Inflammatory macrophage (primary cell): Measurements from ENCODE around the gene TPSAB1.
"Not testable (repeated sequence)": the region's sequence is repeated elsewhere in the genome, so short reads cannot be mapped to it uniquely, and the experiment has no call there.

Source experiments
- DNase-seq, 2 donors: peaks; one replicate each; pipeline ENCODE4 v3.0.0-alpha.2; 2020 to 2022

TPSAB1 gene

DNA sequence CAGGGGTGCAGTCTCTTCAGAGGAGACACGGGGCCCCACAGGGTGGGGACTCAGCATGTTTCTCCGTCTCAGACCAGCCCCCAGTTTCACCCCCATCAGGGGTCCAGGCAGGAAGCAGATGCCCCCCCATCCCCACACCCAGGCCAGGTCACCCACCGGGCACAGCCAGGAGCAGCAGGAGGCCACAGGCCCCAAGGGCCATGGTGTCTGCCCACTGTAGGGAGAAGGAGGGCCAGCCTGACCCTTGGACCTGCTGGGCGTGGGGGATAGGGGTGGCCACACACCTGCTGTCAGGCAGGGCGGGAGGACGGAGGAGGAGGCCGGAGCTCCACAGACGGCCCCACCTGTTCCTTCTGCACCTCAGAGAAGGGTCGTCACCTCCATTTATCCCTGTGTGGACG is 15.5 kb upstream of the TPSAB1 start, which contains the start of gene TPSG1:
TPSG1 (minus strand) TSS at position 218 of the 401 bp plus-strand sequence; CDS start at position 202, 16 bp downstream.
- no peak for DNase-seq

DNA sequence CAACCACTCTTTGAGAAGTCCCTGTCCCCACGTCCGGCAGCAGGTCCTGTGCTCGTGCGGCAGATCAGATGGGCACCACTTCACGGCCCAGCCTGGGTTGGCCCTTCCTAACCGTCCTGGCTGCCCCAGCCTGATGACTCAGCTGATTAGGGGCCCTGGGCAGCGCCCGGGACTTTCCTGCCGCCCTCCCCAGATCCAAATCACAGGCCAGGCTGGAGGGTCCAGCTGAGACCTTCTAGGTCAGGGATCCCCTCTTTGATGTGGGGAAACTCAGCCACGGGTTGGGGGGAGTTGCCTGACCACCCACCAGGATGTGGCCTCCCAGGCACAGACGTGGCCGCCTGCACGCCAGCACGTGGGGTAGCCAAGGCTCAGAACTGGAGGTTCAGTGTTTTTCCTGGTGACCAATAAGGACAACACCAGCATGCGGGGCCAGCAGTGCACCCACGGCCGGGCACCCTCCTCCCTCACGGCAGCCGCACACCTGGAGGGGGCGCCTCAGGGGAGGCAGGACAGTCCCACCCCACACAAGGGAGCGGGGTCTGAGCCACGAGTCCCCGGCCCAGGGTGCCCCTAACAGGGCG is 14.7 kb upstream of the TPSAB1 start:
- not testable (repeated sequence) for DNase-seq

DNA sequence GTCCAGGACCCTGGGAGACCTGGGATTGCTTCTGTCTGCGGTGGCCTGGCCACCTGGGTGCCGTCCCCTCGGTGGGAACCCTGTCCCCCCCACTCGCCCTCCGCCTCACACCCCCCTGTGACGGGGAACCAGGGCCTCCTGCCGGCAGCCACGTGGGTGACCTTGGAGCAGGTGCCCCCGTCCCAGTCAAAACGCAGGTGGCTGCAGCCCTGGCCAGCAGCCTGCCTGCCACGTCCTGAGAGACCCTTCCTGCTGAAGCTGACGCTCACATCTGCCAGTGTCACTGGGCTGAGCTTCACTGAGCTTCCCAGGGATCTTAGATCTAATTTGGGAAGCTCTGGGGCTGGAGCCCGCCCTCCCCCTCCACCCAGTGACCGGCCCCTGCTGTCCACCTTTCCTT is 13.8 kb upstream of the TPSAB1 start:
- not testable (repeated sequence) for DNase-seq

DNA sequence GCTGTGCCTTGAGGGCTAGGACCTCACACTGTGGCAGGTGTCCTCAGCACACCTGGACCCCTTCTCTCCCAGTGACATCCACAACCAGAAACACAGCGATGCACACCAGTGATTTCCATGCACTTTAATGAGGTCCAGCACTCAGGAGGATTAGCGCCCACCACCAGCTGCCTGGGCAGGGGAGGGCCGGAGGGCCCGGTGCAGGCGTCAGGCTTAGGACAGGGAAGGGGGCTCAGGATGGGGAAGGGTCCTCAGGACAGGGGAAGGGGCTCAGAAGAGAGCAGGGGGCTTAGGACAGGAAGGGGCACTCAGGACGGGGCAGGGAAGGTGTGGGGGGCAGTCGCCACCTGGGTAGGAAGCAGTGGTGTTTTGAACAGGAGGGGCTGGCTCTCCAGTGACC is 12.3 kb upstream of the TPSAB1 start:
- not testable (repeated sequence) for DNase-seq

DNA sequence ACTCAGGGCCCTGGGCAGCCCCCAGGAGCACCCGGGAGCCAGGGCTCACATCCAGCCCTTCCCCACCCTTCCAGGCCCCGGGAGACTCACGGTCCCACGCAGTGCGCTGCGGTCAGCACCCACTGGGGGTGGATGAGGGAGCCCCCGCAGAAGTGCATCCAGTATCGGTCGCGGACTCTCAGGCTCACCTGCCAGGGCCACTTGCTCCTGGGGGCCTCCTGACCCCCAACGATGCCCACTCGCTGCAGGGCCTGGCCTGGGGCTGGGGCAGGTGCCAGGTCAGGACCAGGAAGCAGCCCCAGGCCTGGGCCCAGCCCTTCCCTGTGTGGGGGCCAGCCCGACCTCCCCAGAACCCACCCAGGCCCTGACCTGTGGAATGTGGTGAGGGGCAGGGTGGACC is 11.0 kb upstream of the TPSAB1 start:
- DNase-seq, result not testable (repeated sequence)

DNA sequence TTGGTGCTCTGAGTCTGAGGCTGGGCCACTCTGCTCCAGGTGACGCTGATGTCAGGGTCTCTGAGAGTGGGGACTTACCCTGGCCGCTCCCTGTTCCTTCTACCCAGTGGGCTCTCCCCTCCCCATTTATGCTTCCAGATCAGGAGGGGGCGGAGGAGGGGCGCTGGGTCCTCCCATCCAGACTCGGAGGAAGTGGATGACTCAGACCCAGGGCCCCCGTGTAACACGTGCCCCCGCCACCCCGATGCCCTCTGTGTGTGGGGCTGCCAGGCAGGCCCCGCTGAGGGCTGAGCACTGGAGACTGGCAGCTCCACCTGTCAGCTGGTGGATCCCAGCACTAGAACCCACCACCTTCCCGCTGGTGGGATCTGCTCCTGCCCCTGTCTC is 10.4 kb upstream of the TPSAB1 start, which contains the start of gene TPSB2:
TPSB2 (minus strand) TSS at position 101 of the 387 bp plus-strand sequence. CDS start 233 bp downstream, outside the sequence.
- not testable (repeated sequence) for DNase-seq

DNA sequence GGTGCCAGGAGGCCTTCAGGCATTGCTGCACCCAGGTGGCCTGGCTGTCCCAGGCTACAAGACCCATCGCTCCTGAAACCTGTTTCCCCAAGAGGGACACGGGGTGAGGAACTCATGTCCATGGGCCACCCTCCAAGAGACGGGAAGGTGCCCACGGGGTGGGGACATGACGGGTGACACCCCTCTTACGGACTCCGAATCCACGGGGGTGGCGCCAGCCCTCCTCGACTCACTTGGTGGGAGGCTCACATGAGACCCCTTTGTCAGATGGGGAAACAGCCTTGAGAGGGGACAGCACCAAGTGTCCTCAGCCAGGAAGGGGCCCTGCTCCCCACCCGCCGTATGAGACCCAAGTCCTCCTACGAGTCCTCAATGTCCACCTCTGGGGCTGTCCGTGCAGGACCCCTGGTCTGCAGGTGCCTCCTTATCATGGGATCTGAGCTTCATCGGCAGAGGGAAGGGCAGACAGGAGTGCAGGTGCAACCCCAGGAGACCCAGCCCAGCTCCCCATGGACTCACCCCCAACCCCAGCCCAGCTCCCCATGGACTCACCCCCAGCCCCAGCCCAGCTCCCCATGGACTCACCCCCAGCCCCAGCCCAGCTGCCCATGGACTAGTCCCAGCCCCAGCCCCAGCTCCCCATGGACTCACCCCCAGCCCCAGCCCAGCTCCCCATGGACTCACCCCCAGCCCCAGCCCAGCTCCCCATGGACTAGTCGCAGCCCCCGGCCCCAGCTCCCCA is 9.9 kb upstream of the TPSAB1 start:
- DNase-seq, result not testable (repeated sequence)

DNA sequence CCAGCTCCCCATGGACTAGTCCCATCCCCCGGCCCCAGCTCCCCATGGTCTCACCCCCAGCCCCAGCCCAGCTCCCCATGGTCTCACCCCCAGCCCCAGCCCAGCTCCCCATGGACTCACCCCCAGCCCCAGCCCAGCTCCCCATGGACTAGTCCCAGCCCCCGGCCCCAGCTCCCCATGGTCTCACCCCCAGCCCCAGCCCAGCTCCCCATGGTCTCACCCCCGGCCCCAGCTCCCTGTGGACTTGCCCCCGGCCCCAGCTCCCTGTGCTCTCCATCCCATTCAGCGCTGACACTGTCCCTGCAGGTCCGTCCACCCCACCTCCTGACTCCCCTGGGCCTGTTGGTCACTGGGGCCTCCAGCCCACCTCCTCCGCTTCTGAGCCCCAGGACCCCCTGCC is 9.2 kb upstream of the TPSAB1 start:
- DNase-seq, result not testable (repeated sequence)

DNA sequence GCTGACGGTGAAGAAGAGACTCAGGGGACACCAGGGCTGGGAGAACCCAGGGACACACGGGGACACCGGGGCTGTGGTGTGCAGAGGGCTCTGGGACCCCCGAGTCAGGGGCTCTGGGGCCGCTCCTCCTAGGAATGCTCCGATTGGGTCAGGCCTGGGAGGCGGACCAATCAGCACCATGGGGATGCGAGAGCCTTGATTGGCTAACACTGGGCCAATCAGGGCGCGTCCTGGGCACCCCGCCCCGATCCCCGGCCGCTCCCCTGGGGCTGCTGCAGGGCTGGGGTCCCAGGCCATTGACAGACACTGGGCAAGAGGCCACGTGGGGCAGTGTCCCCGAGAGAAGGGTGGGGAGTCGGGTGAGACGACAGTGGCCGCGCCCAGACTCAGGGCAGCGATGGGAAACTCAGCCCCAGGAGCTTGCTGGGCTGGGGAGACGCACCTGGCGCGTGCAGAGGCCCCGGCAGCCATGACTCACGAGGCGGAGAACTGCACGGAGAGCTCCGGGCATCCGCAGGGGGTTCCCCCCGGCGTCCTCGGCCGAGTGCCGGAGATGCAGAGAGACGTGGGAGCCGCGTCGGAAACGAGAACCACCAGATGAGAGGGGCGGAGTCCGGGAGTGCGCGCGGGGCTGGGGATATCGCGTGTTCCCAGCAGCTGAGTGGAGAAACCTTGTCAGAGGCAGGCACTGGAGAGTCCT is 8.3 kb upstream of the TPSAB1 start:
- DNase-seq, result not testable (repeated sequence)

DNA sequence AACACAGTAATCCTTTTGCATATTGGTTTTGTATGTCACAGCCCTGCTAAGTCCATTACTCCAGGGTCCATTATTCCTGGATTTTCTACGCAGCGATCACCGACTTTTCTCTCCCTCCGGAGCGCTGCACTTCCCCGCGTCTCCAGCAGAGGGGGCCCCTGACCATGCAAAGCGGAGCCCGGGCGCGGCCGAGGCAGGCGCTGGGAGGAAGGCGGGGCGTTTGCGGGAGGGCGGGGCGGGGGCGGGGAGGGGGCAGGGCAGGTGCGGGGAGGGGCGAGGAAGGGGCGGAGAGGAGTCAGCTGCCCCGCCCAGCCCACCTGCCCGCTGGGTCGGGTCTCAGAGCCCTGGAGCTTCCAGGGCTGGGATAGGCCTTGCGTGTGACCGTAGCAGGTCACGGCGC is 3.8 kb upstream of the TPSAB1 start:
- DNase-seq, result not testable (repeated sequence)

DNA sequence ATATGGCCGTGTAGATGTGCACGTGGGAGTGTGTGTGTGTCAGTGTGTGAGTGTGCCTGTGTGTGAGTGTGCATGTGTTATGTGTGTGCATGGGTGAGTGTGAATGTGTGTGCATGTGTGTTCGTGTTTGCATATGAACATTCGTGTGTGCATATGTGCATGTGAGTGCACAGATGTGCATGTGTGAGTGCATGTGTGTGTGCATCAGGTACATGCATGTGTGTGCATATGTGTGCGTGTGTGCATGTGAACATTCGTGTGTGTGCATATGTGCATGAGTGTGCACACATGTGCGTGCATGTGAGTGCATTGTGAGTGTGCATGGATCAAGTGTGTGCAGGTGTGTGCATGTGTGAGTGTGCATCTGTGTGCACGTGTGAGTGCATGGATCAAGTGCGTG is 2.5 kb upstream of the TPSAB1 start:
- DNase-seq, result no peak

DNA sequence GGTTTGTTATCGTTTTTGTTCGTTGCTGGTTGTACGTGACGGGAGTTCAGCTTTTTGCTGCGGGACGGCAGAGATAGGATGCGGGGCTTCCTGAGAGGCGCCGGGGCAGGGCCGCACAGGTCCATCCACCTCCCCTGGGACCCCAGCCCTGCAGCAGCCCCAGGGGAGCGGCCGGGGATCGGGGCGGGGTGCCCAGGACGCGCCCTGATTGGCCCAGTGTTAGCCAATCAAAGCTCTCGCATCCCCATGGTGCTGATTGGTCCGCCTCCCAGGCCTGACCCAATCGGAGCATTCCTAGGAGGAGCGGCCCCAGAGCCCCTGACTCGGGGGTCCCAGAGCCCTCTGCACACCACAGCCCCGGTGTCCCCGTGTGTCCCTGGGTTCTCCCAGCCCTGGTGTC is 1.6 kb upstream of the TPSAB1 start:
- not testable (repeated sequence) for DNase-seq

DNA sequence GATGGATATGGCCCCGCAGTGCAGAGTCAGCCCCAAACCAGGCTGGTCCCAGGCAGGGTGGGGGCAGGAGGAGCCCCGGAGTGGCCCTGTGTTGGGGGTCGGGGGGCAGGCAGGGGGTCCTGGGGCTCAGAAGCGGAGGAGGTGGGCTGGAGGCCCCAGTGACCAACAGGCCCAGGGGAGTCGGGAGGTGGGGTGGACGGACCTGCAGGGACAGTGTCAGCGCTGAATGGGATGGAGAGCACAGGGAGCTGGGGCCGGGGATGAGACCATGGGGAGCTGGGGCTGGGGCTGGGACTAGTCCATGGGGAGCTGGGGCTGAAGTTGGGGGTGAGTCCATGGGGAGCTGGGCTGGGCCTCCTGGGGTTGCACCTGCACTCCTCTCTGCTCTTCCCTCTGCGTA is 930 bp upstream of the TPSAB1 start:
- DNase-seq, result not testable (repeated sequence)

DNA sequence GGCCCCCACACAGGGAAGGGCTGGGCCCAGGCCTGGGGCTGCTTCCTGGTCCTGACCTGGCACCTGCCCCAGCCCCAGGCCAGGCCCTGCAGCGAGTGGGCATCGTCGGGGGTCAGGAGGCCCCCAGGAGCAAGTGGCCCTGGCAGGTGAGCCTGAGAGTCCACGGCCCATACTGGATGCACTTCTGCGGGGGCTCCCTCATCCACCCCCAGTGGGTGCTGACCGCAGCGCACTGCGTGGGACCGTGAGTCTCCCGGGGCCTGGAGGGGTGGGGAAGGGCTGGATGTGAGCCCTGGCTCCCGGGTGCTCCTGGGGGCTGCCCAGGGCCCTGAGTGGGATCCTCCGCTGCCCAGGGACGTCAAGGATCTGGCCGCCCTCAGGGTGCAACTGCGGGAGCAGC is 576 bp downstream of the TPSAB1 start:
- not testable (repeated sequence) for DNase-seq

DNA sequence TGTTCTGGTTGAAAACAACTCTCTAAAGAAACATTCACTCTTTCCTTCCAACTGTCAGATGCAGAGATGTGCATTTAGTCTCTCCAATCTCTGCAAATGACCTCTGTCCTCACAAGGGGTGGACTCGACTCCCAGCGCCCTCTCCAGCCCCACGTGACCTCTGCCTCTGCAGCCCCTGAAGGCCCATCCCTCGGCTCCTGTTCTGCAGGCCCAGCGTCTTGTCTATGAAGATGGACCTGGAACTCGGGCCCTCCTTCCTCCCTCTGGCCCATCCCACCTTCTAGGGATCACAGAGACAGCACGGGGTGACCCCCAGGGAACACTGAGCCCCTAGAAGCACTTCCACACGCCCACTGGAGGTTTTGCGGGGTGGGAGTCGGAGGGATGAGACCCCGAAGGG is 2.9 kb downstream of the TPSAB1 start:
- DNase-seq, result not testable (repeated sequence)

DNA sequence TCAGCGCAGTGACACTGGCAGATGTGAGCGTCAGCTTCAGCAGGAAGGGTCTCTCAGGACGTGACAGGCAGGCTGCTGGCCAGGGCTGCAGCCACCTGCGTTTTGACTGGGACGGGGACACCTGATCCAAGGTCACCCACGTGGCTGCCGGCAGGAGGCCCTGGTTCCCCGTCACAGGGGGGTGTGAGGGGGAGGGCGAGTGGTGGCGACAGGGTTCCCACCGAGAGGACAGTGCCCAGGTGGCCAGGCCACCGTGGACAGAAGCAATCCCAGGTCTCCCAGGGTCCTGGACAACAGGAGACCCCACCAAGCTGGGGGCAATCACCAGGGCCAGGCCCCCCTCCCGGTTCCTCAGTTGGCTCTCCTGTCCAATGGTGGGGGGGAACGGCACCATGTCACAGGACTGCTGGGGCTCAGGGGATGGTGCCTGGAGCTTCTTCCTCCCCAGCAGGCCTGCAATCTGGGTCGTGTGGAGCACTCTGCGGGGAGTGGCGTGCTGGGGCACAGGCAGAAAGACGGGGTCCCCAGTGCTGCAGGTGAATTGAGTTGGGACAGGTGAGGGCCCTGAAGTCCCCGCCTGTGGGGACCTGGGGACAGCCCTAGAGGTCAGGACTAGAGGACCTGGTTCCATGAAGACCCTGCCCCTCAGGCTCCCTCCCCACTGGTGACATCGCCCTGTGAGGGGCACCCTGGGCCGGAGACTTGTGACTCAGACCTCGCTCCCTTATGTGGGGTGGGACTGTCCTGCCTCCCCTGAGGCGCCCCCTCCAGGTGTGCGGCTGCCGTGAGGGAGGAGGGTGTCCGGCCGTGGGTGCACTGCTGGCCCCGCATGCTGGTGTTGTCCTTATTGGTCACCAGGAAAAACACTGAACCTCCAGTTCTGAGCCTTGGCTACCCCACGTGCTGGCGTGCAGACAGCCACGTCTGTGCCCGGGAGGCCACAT is 3.7 kb downstream of the TPSAB1 start:
- not testable (repeated sequence) for DNase-seq

DNA sequence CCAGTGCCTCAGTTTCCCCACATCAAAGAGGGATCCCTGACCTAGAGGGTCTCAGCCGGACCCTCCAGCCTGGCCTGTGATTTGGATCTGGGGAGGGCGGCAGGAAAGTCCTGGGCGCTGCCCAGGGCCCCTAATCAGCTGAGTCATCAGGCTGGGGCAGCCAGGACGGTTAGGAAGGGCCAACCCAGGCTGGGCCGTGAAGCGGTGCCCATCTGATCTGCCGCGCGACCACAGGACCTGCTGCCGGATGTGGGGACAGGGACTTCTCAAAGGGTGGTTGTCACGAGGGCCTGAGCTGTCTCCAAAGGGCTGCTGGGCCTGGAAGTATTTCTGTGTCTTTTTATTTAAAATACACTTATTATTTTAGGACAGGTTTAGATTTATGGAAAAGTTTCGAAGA is 4.4 kb downstream of the TPSAB1 start:
- peak; percentile 11 to 39 for DNase-seq

DNA sequence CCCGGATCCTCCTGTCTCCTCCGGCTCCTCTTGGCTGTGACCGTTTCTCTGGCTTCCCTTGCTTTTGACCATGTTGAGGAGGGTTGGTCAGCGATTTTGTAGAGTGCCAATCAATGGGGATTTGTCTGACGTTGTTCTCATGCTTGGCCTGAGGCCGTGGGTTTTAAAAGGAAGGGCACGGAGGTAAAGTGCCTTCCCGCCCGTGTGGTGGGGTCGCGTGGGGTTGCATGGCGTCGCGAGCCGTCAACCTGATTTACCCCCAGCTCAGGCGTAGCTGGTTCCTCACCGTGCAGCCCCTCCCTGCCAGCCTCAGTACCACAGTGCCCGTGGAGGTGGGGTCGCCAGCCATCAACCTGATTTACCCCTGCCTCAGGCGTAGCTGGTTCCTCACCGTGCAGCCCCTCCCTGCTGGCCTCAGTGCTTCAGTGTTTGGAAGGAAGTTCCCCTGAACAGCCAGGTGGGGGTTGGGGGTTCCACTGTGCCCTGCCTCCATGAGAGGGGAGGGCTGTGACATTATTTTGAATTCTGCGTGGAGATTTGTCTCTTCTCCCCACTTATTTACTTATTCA is 5.0 kb downstream of the TPSAB1 start:
- DNase-seq, result no peak

DNA sequence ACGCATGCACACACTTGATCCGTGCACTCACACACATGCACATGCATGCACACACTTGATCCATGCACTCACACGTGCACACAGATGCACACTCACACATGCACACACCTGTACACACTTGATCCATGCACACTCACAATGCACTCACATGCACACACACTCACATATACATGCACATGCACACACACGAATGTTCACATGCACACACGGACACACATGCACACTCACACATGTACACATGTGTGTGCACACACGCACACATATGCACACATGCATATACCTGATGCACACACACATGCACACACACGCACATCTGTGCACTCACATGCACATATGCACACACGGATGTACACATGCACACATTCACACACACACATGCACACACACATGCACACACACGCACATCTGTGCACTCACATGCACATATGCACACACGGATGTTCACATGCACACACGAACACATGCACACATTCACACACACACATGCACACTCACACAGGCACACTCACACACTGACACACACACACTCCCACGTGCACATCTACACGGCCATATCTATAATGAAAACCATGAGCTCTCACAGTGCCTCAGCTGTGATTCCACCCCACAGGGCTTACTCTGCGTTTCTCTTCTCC is 7.5 kb downstream of the TPSAB1 start:
- not testable (repeated sequence) for DNase-seq

DNA sequence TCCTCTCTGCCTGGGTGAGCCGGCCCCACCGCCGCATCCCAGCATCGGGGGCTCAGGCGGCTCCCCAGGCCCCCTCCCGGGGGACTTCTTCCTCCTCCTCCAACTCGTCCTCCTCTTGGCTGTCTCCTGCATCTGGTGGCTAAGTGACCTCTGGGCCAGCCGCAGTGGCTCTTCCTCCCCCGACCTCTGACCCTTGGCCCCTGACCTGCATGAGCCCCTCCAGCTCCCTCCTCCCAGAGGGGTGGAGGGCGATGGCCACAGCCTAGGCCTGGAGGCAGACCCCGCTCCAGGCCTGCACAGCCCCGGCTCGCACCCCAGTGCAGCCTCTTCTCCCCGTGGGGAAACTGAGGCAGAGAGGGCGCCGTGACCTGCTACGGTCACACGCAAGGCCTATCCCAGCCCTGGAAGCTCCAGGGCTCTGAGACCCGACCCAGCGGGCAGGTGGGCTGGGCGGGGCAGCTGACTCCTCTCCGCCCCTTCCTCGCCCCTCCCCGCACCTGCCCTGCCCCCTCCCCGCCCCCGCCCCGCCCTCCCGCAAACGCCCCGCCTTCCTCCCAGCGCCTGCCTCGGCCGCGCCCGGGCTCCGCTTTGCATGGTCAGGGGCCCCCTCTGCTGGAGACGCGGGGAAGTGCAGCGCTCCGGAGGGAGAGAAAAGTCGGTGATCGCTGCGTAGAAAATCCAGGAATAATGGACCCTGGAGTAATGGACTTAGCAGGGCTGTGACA is 8.7 kb downstream of the TPSAB1 start:
- DNase-seq, result not testable (repeated sequence)
